ENCODE data around the gene TRAF3.

The TRAF3 gene

GRCh38 chr14:102856179-102856578, 78.9 kb downstream of the TRAF3 start:
- Histone ChIP-seq H3K4me1 (ENCODE audit: insufficient read depth, low read length, severe bottlenecking) (no peaks in the 10 kb centered on the region), H3K4me2 (ENCODE audit: low read length) (no peak overlapping the region), H3K36me3 (ENCODE audit: insufficient read depth, low read length) (no peaks in the 10 kb centered on the region; the same call in 1 of the 2 replicates), H3K9me3 (ENCODE audit: low read length) (no peaks in the 10 kb centered on the region), H3K9ac (ENCODE audit: low read length) (no peak overlapping the region), H3K27ac (ENCODE audit: low read depth, low read length, poor library complexity, severe bottlenecking) (no peak overlapping the region), H3K27me3 (ENCODE audit: insufficient read depth, low read length) (no peaks in the 10 kb centered on the region), H3K9me2 (ENCODE audit: low read depth, low read length) (no peaks in the 10 kb centered on the region), H3K79me2 (ENCODE audit: insufficient read depth, low read length) (no peaks in the 10 kb centered on the region), H4K20me1 (ENCODE audit: insufficient read depth, low read length) (no peaks in the 10 kb centered on the region), H3F3A (ENCODE audit: insufficient read depth, low read length) (no peaks in the 10 kb centered on the region), H3K4me3 (ENCODE audit: low read depth, low read length, poor library complexity, severe bottlenecking) (no peak overlapping the region), H2AFZ (ENCODE audit: low read length) (no peak overlapping the region)
- TF ChIP-seq EZH2 (IDR thresholded peaks at IDR 0.05; ENCODE audit: borderline replicate concordance, low read length) (no peak), CTCF (IDR thresholded peaks at IDR 0.05; ENCODE audit: low read length) (no peak)

GRCh38 chr14:102857444-102857843, 80.2 kb downstream of the TRAF3 start:
- no peak for TF ChIP-seq EZH2 (IDR thresholded peaks at IDR 0.05; ENCODE audit: borderline replicate concordance, low read length)
- no peak for TF ChIP-seq CTCF (IDR thresholded peaks at IDR 0.05; ENCODE audit: low read length)
- Histone ChIP-seq H3K27me3 (ENCODE audit: insufficient read depth, low read length) (no peaks in the 10 kb centered on the region), H2AFZ (ENCODE audit: low read length) (no peak overlapping the region), H3K4me1 (ENCODE audit: insufficient read depth, low read length, severe bottlenecking) (no peaks in the 10 kb centered on the region), H3K9ac (ENCODE audit: low read length) (no peak overlapping the region), H3F3A (ENCODE audit: insufficient read depth, low read length) (no peaks in the 10 kb centered on the region), H4K20me1 (ENCODE audit: insufficient read depth, low read length) (no peaks in the 10 kb centered on the region), H3K4me3 (ENCODE audit: low read depth, low read length, poor library complexity, severe bottlenecking) (no peak overlapping the region), H3K4me2 (ENCODE audit: low read length) (no peak overlapping the region), H3K9me2 (ENCODE audit: low read depth, low read length) (no peaks in the 10 kb centered on the region), H3K79me2 (ENCODE audit: insufficient read depth, low read length) (no peaks in the 10 kb centered on the region), H3K9me3 (ENCODE audit: low read length) (no peaks in the 10 kb centered on the region), H3K36me3 (ENCODE audit: insufficient read depth, low read length) (no peaks in the 10 kb centered on the region; the same call in 1 of the 2 replicates), H3K27ac (ENCODE audit: low read depth, low read length, poor library complexity, severe bottlenecking) (no peak overlapping the region)

- H3K79me2 ChIP-seq (ENCODE audit: insufficient read depth, low read length), result no peaks in the 10 kb centered on the region
- H3K27ac ChIP-seq (ENCODE audit: low read depth, low read length, poor library complexity, severe bottlenecking), result no peak overlapping the region
- no peak overlapping the region for H3K4me2 ChIP-seq (ENCODE audit: low read length)
- H3K9me3 ChIP-seq (ENCODE audit: low read length), result no peaks in the 10 kb centered on the region
- TF ChIP-seq EZH2 (IDR thresholded peaks at IDR 0.05; ENCODE audit: borderline replicate concordance, low read length) (no peak), CTCF (IDR thresholded peaks at IDR 0.05; ENCODE audit: low read length) (no peak)
- H3K27me3 ChIP-seq (ENCODE audit: insufficient read depth, low read length), result no peaks in the 10 kb centered on the region
- H3K36me3 ChIP-seq (ENCODE audit: insufficient read depth, low read length), result no peaks in the 10 kb centered on the region; the same call in 1 of the 2 replicates
- H3F3A ChIP-seq (ENCODE audit: insufficient read depth, low read length), result no peaks in the 10 kb centered on the region
- H3K9me2 ChIP-seq (ENCODE audit: low read depth, low read length), result no peaks in the 10 kb centered on the region
- H4K20me1 ChIP-seq (ENCODE audit: insufficient read depth, low read length), result no peaks in the 10 kb centered on the region
- no peaks in the 10 kb centered on the region for H3K4me1 ChIP-seq (ENCODE audit: insufficient read depth, low read length, severe bottlenecking)
- H3K9ac ChIP-seq (ENCODE audit: low read length), result no peak overlapping the region
- no peak overlapping the region for H3K4me3 ChIP-seq (ENCODE audit: low read depth, low read length, poor library complexity, severe bottlenecking)
- H2AFZ ChIP-seq (ENCODE audit: low read length), result no peak overlapping the region
These were observed 82.7 kb downstream of the TRAF3 start for GRCh38 chr14:102859911-102860310.

All from OCI-LY1 (cell line).